ENCODE data around the gene MORN1. TPM values are rescaled to one million over a fixed set of nuclear protein-coding genes. Genes with fewer than 3 reads are reported as not detected.

MORN1 gene
- total and polyA plus RNA-seq, 2 donors (not counting 3 experiments of a cell fraction or from before 2014, with no cell fraction given) = 4.3 to 6.4 TPM

- peaks cover 10% of the 10 kb centered on the region for H3K4me1 ChIP-seq (ENCODE audit: control insufficient read depth, extremely low read depth, insufficient read depth, low read length)
- CTCF ChIA-PET = interaction anchor here (0.8 to 2.0 kb wide), 11 partner anchors 32 to 1011 kb away, joined by 3 to 34 read pairs (median 5); partner anchors contain the start of gene FAAP20
- POLR2A ChIA-PET = no interaction called here
- H3K9me1 ChIP-seq (replicated peaks; ENCODE audit: control insufficient read depth, extremely low read depth, insufficient read depth, low read length) = no peaks in the 10 kb centered on the region
- no peak overlapping the region for H2AFZ ChIP-seq (ENCODE audit: low read depth, low read length)
- H3K9me3 ChIP-seq (replicated peaks; ENCODE audit: control insufficient read depth, insufficient read depth, low read length) = no peaks in the 10 kb centered on the region
- H4K20me1 ChIP-seq (replicated peaks; ENCODE audit: control insufficient read depth, extremely low read depth, insufficient read depth, low read length) = no peaks in the 10 kb centered on the region
- H3K9ac ChIP-seq (replicated peaks; ENCODE audit: extremely low read depth, insufficient read depth, low read length) = no peak overlapping the region
- intact Hi-C loops (cut with micrococcal nuclease) = loop anchor here (1.0 to 5.0 kb wide), 12 partner anchors 39 to 1011 kb away; partner anchors contain the start of genes PANK4, PRDM16 and PRXL2B
- no TSS peak for BruUV-seq (replicated peaks)
- DNase-seq (ENCODE audit: low read depth, low spot score) = no peak
- H3K27ac ChIP-seq (ENCODE audit: insufficient read depth, low read depth, low read length) = no peak overlapping the region
- peaks cover 4% of the 10 kb centered on the region for H3K79me2 ChIP-seq (ENCODE audit: control insufficient read depth, insufficient read depth, low read length)
- TF ChIP-seq MYC (IDR thresholded peaks at IDR 0.05; ENCODE audit: low read depth, low read length) = no peak
- no peak for TF ChIP-seq MAX (IDR thresholded peaks at IDR 0.05; ENCODE audit: insufficient read depth, insufficient read length)
- no peak for TF ChIP-seq FOS (IDR thresholded peaks at IDR 0.05; ENCODE audit: borderline replicate concordance, insufficient read depth, low read length)
- TF ChIP-seq JUN (IDR thresholded peaks at IDR 0.05; ENCODE audit: borderline replicate concordance, insufficient read depth, insufficient read length, low read depth) = no peak
- TF ChIP-seq POLR2AphosphoS5 (IDR thresholded peaks at IDR 0.05; ENCODE audit: insufficient read depth, low read depth, low read length) = no peak
- no peak for TF ChIP-seq POLR2A (IDR thresholded peaks at IDR 0.05; ENCODE audit: low read depth, low read length)
- TF ChIP-seq EZH2 (IDR thresholded peaks at IDR 0.05; ENCODE audit: borderline replicate concordance, low read depth, low read length, severe bottlenecking) = no peak
- no peak for TF ChIP-seq GATA2 (IDR thresholded peaks at IDR 0.05; ENCODE audit: insufficient read depth, insufficient read length, low read depth, low read length)
- no peak for TF ChIP-seq CTCF (IDR thresholded peaks at IDR 0.05; ENCODE audit: extremely low read depth in 1 of 2, insufficient read depth in 1 of 2, low read depth in 1 of 2, low read length in 2 of 2)
- dilution Hi-C loops (cut with MboI; ENCODE audit: extremely low pct_ligation_motif_present, low sequenced_read_pairs) = no loop called here
- no peaks in the 10 kb centered on the region for H3K27me3 ChIP-seq (ENCODE audit: control insufficient read depth in 2 of 2, insufficient read depth in 2 of 2, low read length in 2 of 2)
- peaks cover 0 to 4% of the 10 kb centered on the region in 2 experiments for H3K36me3 ChIP-seq (ENCODE audit: control insufficient read depth in 2 of 2, extremely low read depth in 1 of 2, insufficient read depth in 2 of 2, low read length in 2 of 2)
- FAIRE-seq = peak; percentile 40
- H3K4me2 ChIP-seq (ENCODE audit: insufficient read depth, low read length) = peak overlapping the region; percentile 49
- peak overlapping the region in 1 of 3 experiments; percentile 85 for H3K4me3 ChIP-seq (replicated peaks in 1 of 3; ENCODE audit: insufficient read depth in 1 of 3, low read depth in 1 of 3, low read length in 3 of 3)
Measured at GRCh38 chr1:2413495-2414296, 22.3 kb upstream of the MORN1 start.
